Keratinocyte (primary cell): ENCODE measurements around the gene CDK10. TPM values are rescaled to one million over a fixed set of nuclear protein-coding genes. Genes with fewer than 3 reads are reported as not detected.

ENCODE experiments used
- DNase-seq: peaks from one replicate; pipeline ENCODE4 v3.0.0-alpha.2; 2011; ENCODE audit warnings: low read depth, missing footprints, low spot score
- FAIRE-seq: peaks from 2 replicates; lab custom pipeline; 2011; peaks lifted over from hg19 to GRCh38; lab: Jason Lieb, UNC
- H2AFZ ChIP-seq: 2 replicates; pipeline ENCODE4 v1.6.0; 2012; ENCODE audit warnings: low read length, control low read depth, inconsistent platforms; ENCODE audit not compliant: control insufficient read depth
- H3K27ac ChIP-seq: 2 replicates; pipeline ENCODE4 v1.5.1; 2011; ENCODE audit warnings: low read length; ENCODE audit not compliant: control insufficient read depth, insufficient read depth
- H3K27me3 ChIP-seq: 3 replicates; pipeline ENCODE4 v1.6.0; 2011; ENCODE audit warnings: low read length; ENCODE audit not compliant: control insufficient read depth, insufficient read depth; ENCODE audit errors: extremely low read depth
- H3K36me3 ChIP-seq, 2 experiments: 2 replicates in 1 of 2; 3 replicates in 1 of 2; pipeline ENCODE4 v1.5.1; 2011; ENCODE audit warnings: low read length in 2 of 2, mild to moderate bottlenecking in 1 of 2; ENCODE audit not compliant: control insufficient read depth in 2 of 2, insufficient read depth in 2 of 2; ENCODE audit errors: extremely low read depth in 1 of 2
- H3K4me1 ChIP-seq: 3 replicates; pipeline ENCODE4 v1.5.1; 2011; ENCODE audit warnings: low read length; ENCODE audit not compliant: control insufficient read depth, insufficient read depth; ENCODE audit errors: extremely low read depth
- H3K4me2 ChIP-seq: 3 replicates; pipeline ENCODE4 v1.6.0; 2011; ENCODE audit warnings: low read depth, low read length; ENCODE audit not compliant: control insufficient read depth, insufficient read depth; ENCODE audit errors: extremely low read depth
- H3K4me3 ChIP-seq, 3 experiments: fragments of 200-600 bp in 1 of 3; sonication (generic) in 1 of 3; 2 replicates in 2 of 3; 3 replicates in 1 of 3; pipeline ENCODE4 v1.5.1; 2011 to 2016; ENCODE audit warnings: low read length in 3 of 3, mild to moderate bottlenecking in 3 of 3, control low read depth in 2 of 3, inconsistent platforms in 1 of 3, low read depth in 1 of 3, mixed read lengths in 1 of 3, mixed run types in 1 of 3, moderate library complexity in 1 of 3; ENCODE audit not compliant: control insufficient read depth in 2 of 3, insufficient read depth in 2 of 3; ENCODE audit errors: extremely low read depth in 1 of 3
- H3K79me2 ChIP-seq: 2 replicates; pipeline ENCODE4 v1.6.0; 2012; ENCODE audit warnings: low read length; ENCODE audit not compliant: control insufficient read depth, insufficient read depth
- H3K9ac ChIP-seq: 3 replicates; pipeline ENCODE4 v1.6.0; 2011; ENCODE audit warnings: low read length; ENCODE audit not compliant: control insufficient read depth, insufficient read depth; ENCODE audit errors: extremely low read depth
- H3K9me1 ChIP-seq: 3 replicates; pipeline ENCODE4 v1.6.0; 2011; ENCODE audit warnings: low read length; ENCODE audit not compliant: control insufficient read depth, insufficient read depth; ENCODE audit errors: extremely low read depth
- H3K9me3 ChIP-seq: 2 replicates; pipeline ENCODE4 v1.5.1; 2012; ENCODE audit warnings: low read depth, low read length; ENCODE audit not compliant: control insufficient read depth
- H4K20me1 ChIP-seq: 3 replicates; pipeline ENCODE4 v1.6.0; 2011; ENCODE audit warnings: low read length; ENCODE audit not compliant: control insufficient read depth, insufficient read depth; ENCODE audit errors: extremely low read depth
- EZH2 ChIP-seq: IDR thresholded peaks from one replicate; pipeline ENCODE4 v1.6.1; 2012; ENCODE audit warnings: inconsistent platforms, mild to moderate bottlenecking, low read length, moderate library complexity
- dilution Hi-C: fragments of 300-500 bp; cut with MboI; formaldehyde crosslinking; loops from one replicate; pipeline ENCODE4 v1.7.0; 2020; ENCODE audit warnings: low sequenced_read_pairs; ENCODE audit not compliant: extremely low pct_ligation_motif_present
- polyA plus RNA-seq, 5 experiments: library from polyadenylated mRNA; depleted of rRNA in 3 of 5; stranded (reverse) in 3 of 5; stranded (forward) in 1 of 5; unstranded in 1 of 5; fragments of >200 nt; gene quantifications; 1 replicate in 1 of 5; 2 replicates in 3 of 5; 3 replicates in 1 of 5; pipeline versions ENCODE4 v1.2.1 to v1.2.3, GENCODE V29; 2011 to 2012; ENCODE audit warnings: missing spikeins in 2 of 5, low read depth in 1 of 5, low replicate concordance in 1 of 5
- TF ChIP-seq, protein P1 (sequence below), 3 experiments: IDR thresholded peaks in 1 of 3; conservative IDR thresholded peaks in 1 of 3; optimal IDR thresholded peaks in 1 of 3; 2 replicates in 2 of 3; 3 replicates in 1 of 3; pipeline versions ENCODE3 to v1.5.1; 2011; ENCODE audit warnings: low read length in 3 of 3, mild to moderate bottlenecking in 3 of 3, moderate library complexity in 2 of 3, control low read depth in 1 of 3, inconsistent platforms in 1 of 3; ENCODE audit not compliant: insufficient read depth in 2 of 3; ENCODE audit errors: extremely low read depth in 1 of 3

The CDK10 gene
- polyA plus RNA-seq, 1 donor (not counting 4 experiments of a cell fraction or from before 2014, with no cell fraction given): 30.6 TPM

DNA sequence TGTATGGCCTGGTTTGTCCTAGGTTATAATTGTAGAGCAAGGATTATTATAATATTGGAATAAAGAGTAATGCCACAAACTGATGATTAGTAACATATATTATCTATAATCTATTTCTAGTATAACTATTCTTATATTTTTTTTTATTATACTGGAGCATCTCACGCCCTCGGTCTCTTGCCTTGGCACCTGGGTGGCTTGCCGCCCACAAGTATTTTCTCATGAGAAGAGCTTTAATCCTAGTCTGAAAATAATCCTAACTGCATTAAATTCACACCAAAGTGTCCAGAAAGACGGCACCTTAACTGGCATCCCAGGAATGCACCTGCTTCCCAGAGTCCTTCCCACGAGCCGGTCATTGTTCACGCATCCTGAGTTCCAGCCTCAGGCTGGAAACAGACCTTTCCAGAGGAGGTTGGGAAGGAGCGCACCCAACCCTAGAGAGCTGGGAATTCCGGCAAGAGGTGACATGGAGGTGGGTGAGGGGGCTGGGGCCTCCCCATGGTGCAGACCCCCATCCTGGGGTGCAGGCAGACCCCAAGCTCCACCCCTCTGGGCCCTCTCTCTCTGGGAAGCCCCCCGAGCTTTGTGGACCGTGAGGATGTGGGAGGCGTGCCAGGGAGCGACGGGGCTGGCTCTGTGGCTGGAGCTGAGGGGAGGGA, 44.9 kb upstream of the CDK10 start:
- no peak overlapping the region for H3K4me3 ChIP-seq
- no peaks in the 10 kb centered on the region for H3K9me3 ChIP-seq
- H3K27me3 ChIP-seq: peaks cover 6% of the 10 kb centered on the region
- no peak overlapping the region for H2AFZ ChIP-seq
- no peak overlapping the region for H3K27ac ChIP-seq
- dilution Hi-C loops: no loop called here
- H3K79me2 ChIP-seq: no peaks in the 10 kb centered on the region
- FAIRE-seq (no peak), DNase-seq (no peak)
- H3K9ac ChIP-seq: no peak overlapping the region
- no peak overlapping the region for H3K4me2 ChIP-seq
- no peaks in the 10 kb centered on the region for H3K9me1 ChIP-seq
- peaks cover 3% of the 10 kb centered on the region for H3K4me1 ChIP-seq
- TF ChIP-seq, protein P1, sequence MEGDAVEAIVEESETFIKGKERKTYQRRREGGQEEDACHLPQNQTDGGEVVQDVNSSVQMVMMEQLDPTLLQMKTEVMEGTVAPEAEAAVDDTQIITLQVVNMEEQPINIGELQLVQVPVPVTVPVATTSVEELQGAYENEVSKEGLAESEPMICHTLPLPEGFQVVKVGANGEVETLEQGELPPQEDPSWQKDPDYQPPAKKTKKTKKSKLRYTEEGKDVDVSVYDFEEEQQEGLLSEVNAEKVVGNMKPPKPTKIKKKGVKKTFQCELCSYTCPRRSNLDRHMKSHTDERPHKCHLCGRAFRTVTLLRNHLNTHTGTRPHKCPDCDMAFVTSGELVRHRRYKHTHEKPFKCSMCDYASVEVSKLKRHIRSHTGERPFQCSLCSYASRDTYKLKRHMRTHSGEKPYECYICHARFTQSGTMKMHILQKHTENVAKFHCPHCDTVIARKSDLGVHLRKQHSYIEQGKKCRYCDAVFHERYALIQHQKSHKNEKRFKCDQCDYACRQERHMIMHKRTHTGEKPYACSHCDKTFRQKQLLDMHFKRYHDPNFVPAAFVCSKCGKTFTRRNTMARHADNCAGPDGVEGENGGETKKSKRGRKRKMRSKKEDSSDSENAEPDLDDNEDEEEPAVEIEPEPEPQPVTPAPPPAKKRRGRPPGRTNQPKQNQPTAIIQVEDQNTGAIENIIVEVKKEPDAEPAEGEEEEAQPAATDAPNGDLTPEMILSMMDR (optimal IDR thresholded peaks at IDR 0.05 in 1 of 3, IDR thresholded peaks at IDR 0.05 in 1 of 3, conservative IDR thresholded peaks at IDR 0.05 in 1 of 3; ENCODE audit: extremely low read depth in 1 of 3, insufficient read depth in 2 of 3, low read length in 3 of 3): no peak
- no peak for TF ChIP-seq EZH2
- H4K20me1 ChIP-seq: no peaks in the 10 kb centered on the region
- peaks cover 13 to 15% of the 10 kb centered on the region in 2 experiments for H3K36me3 ChIP-seq

DNA sequence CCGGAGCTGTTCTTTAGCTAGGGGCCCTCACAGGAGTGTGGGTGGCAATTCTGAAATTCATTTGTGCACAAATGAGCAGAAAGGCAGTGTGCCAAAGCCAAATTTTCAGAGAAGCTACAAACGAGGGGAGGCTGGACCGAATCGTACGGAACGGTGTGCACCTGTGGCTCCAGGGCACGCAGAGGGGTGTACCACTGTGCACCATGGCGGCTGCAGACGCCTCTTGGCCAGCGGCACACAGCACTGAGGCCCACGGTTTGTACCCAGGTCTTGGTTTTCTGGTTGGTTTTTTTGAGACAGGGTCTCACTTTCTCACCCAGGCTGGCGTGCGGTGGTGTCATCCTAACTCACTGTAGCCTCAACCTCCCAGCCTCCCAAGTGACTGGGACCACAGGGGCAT, 43.9 kb upstream of the CDK10 start:
- peaks cover 18% of the 10 kb centered on the region in 2 experiments for H3K36me3 ChIP-seq
- peaks cover 6% of the 10 kb centered on the region for H3K27me3 ChIP-seq
- H3K9ac ChIP-seq: no peak overlapping the region
- no peak overlapping the region for H3K27ac ChIP-seq
- no peak for DNase-seq
- H3K4me3 ChIP-seq: no peak overlapping the region
- no peaks in the 10 kb centered on the region for H4K20me1 ChIP-seq
- no peaks in the 10 kb centered on the region for H3K9me3 ChIP-seq
- H3K4me2 ChIP-seq: no peak overlapping the region
- H3K9me1 ChIP-seq: peaks cover 3% of the 10 kb centered on the region
- no peak overlapping the region for H2AFZ ChIP-seq
- TF ChIP-seq, protein P1 (optimal IDR thresholded peaks at IDR 0.05 in 1 of 3, IDR thresholded peaks at IDR 0.05 in 1 of 3, conservative IDR thresholded peaks at IDR 0.05 in 1 of 3; ENCODE audit: extremely low read depth in 1 of 3, insufficient read depth in 2 of 3, low read length in 3 of 3): no peak
- no peak for TF ChIP-seq EZH2
- H3K4me1 ChIP-seq: peaks cover 9% of the 10 kb centered on the region
- FAIRE-seq: no peak
- H3K79me2 ChIP-seq: no peaks in the 10 kb centered on the region
- dilution Hi-C loops: no loop called here
